Measurements from ENCODE around the gene POLR3F. TPM values are rescaled to one million over a fixed set of nuclear protein-coding genes. Genes with fewer than 3 reads are reported as not detected.
A peak's percentile ranks its signal among the peaks of the same experiment; 100 is the strongest.

Gene POLR3F
- total RNA-seq, 4 donors from 2014 or later, result 6.0 to 10.1 (median 7.7) TPM

DNA sequence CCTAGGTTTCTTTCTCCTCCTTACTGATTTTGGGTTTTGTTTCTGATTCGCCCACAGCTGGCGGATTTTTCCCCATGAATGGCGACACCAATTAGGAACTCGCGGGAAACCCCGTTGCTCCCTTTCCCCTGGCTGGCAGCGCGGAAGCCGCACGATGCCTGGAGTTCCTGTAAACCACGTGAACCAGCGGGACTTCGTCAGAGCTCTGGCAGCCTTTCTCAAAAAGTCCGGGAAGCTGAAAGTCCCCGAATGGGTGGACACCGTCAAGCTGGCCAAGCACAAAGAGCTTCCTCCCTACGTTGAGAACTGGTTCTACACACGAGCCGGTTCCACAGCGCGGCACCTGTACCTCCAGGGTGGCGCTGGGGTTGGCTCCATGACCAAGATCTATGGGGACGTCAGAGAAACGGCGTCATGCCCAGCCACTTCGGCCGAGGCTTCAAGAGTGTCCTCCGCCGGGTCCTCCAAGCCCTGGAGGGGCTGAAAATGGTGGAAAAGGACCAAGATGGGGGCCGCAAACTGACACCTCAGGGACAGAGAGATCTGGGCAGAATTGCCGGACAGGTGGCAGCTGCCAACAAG lies 37.4 kb downstream of the POLR3F start:
- DNase-seq (ENCODE audit: low spot score), result no peak
- TF ChIP-seq CTCF (IDR thresholded peaks at IDR 0.05), result no peak
- no peak for ATAC-seq (ENCODE audit: low FRiP score)

GRCh38 chr20:18506744-18507143 lies 39.6 kb downstream of the POLR3F start:
- TF ChIP-seq CTCF (IDR thresholded peaks at IDR 0.05), result no peak
- DNase-seq (ENCODE audit: low spot score) (no peak), ATAC-seq (ENCODE audit: low FRiP score) (no peak)

- DNase-seq (ENCODE audit: low spot score) (peak; percentile 90), ATAC-seq (ENCODE audit: low FRiP score) (peak; percentile 100)
- no peak for TF ChIP-seq CTCF (IDR thresholded peaks at IDR 0.05)
Measured at GRCh38 chr20:18507218-18508191, 40.3 kb downstream of the POLR3F start, which contains the start of gene SEC23B. Gene SEC23B (plus strand): TSS chr20:18507940. CDS start chr20:18510836, 2,896 bp downstream.

DNA sequence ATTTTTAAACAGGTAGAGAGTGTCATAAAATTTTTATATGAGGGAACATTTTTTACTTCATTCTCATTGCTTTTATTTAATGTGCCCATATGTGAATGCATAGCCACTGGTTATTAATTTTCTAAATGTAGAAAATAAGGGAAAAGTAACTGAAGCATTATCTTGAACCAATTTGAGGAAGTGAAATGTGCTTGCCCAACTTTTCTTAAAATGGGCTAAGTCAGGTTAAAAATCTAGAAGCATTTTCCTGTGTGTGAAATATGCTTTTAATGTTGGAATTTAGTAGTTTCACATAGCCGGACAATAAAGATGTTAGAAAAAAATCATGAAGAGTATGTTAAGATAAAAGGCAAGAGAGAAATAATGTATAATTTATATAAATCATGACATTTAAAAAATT lies 44.4 kb downstream of the POLR3F start:
- no peak for TF ChIP-seq CTCF (IDR thresholded peaks at IDR 0.05)
- DNase-seq (ENCODE audit: low spot score) (no peak), ATAC-seq (ENCODE audit: low FRiP score) (no peak)

GRCh38 chr20:18513208-18513607 lies 46.0 kb downstream of the POLR3F start:
- ATAC-seq (ENCODE audit: low FRiP score) (no peak), DNase-seq (ENCODE audit: low spot score) (no peak)
- TF ChIP-seq CTCF (IDR thresholded peaks at IDR 0.05), result no peak

GRCh38 chr20:18514127-18514526 lies 46.9 kb downstream of the POLR3F start:
- no peak for DNase-seq (ENCODE audit: low spot score)

More at GRCh38 chr20:18514127-18514526, 46.9 kb downstream of the POLR3F start:
- no peak for ATAC-seq (ENCODE audit: low FRiP score)
- no peak for TF ChIP-seq CTCF (IDR thresholded peaks at IDR 0.05)

Measured in omental fat pad (tissue), 4 donors.